Stimulated activated CD4-positive, alpha-beta T cell treated with anti-CD3 and anti-CD28 coated beads, Interleukin-1b, Interleukin-23, amount 100 ng/mL, for 48 hours (primary cell): Measurements from ENCODE around the gene CTSE.

Source experiments
- DNase-seq: peaks from one replicate; pipeline ENCODE4 v3.0.0-alpha.2; 2020

CTSE gene

DNA sequence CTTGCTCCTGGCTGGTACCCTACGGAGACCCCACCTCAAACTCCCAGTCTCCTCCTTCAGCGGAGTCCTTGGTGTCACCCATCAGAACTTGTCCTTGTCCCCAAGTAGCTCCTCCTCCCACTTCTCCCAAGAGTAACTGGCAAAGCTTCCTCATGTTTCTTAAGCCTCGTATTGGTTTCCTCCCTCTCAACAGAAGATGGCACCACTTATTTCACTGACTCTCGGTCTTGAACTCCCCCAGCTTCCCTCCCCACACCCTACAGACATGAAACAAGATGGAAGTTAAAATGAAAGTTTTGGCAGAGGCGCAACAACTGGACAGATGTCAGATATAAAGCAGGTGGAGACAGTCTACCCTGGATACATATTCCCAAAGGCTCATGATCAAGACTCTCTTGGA lies 33.9 kb downstream of the CTSE start:
- DNase-seq: no peak

DNA sequence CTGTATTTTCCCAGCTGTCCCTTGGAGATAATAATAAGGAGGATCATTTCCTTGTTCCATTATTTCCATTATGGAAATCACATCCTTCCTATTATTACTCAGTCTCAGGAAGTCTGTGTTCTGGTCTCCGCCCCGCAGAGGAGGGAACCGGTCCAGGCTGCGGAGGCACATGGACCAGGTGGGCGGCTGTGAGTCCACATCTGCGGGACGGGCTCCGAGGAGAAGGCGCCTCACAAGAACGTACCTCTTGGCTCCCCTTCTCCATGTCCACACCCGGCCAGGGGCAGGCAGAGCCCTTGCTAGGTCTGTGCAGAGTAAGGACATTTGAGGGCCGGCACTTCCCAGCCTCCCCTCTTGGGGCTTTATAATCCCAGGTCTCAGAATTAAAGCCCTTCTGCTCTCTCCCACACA lies 35.1 kb downstream of the CTSE start:
- DNase-seq: no peak

DNA sequence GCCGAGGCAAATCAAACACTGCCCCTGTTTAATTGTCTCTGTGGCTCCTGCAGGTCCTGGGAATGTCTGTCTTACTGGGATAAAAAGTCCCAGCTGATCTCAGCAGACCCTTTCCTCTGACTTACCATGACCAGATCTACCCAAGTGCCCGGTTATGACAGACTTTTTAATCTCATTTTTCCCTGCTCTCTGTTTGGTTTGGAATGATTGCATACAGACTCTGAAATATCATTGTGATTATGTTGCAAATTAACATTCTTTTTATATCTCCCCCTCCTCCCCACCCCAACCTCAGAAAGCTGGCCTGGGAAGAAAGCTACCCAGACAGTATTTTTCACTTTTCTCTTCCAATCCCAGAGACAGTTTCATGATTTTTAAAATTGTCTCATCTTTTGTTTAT lies 36.8 kb downstream of the CTSE start:
- DNase-seq: no peak

DNA sequence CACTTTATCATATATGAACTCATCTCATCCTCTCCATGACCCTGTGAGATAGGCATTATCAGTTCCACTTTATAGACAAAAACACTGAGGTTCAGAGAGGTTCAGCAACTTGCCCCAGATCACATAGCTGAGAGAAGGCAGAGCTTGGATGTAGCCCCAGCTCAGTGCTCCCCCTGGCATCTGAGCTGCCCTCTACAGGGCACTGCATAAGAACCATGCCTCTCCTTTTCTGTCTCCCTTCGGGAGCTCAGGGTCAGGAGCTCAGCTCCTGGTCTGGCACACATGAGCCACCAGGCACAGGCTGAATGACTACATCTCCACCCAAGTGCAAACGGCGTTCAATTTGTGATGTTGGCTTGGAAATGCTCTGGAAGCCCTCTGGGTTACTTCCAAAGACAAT lies 37.4 kb downstream of the CTSE start:
- no peak for DNase-seq

DNA sequence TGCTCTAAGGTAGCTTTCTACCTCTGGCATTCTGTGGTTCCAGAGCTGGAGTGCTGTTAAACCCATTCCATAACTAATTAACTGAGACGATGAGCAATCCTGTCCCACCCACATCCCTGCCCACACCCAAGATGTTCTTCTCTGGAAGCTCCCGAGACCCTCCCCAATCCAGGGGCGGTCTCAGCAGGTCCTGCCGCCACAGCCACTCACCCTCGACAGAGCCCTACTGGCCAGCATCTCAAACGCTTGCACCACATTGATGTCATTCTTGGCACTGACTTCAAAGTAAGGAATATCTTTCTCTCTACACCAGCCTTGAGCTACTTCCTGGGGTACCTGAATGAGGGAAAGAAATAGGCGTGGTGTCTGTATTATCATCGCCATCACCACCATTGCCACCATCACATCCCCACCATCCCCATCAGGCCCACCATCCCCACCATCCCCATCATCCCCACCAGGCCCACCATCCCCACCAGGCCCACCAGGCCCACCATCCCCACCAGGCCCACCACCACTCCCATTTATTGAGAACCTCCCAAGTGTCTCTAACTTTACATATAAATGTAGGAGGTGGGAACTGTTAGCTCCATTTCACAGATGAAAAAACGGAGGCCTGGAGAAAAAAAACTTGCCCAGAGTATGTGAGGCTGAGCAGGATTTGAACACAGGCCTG lies 38.2 kb downstream of the CTSE start:
- no peak for DNase-seq

DNA sequence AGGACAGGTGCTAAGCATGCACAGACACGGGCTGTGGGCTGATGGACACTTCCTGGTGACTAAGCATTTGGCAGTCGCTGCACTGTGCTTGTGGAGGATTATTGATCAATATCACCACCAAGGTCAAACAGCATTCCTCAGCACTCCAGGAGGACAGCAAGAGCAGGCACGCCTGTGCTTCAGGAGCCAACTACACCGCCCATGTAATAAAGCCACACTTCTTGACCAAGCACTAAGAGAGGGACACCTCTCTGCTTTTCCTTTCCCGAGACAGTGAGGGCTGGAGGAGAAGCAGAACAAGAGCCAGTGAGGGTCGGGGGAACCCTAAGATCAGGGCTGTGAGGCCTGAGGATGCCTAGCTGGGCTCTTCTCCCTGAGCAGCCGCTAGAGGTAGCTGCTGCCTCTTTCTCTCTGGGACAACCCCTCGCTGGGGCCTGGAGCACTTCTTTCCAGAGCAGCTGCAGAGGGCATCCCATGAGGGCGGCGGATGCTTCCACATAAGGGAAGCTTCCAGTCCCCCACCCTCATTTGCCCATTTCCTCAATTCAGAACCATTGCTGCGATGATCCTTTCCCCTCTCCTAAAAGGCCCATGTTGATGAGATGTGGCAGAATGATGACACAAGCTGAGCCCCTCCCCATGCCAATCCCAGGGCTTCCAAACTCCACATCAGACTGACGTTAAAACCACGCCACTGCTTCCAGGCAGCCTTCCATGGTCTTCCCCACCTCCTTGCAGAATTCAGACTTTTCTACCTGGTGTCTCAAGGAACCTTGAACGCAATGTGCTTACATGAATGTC lies 39.6 kb downstream of the CTSE start:
- DNase-seq: peak; percentile 36

DNA sequence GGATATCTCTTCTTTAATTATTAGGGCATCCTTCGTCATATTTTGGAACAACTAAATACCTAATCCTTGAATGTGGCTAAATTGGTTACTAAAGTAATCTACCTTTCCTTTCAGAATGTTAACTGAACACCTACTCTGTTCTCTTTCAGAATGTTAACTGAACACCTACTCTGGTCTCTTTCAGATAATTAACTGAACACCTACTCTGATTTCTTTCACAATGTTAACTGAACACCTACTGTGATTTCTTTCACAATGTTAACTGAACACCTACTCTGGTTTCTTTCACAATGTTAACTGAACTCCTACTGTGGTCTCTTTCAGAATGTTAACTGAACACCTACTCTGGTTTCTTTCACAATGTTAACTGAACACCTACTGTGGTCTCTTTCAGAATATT lies 42.4 kb downstream of the CTSE start:
- no peak for DNase-seq

DNA sequence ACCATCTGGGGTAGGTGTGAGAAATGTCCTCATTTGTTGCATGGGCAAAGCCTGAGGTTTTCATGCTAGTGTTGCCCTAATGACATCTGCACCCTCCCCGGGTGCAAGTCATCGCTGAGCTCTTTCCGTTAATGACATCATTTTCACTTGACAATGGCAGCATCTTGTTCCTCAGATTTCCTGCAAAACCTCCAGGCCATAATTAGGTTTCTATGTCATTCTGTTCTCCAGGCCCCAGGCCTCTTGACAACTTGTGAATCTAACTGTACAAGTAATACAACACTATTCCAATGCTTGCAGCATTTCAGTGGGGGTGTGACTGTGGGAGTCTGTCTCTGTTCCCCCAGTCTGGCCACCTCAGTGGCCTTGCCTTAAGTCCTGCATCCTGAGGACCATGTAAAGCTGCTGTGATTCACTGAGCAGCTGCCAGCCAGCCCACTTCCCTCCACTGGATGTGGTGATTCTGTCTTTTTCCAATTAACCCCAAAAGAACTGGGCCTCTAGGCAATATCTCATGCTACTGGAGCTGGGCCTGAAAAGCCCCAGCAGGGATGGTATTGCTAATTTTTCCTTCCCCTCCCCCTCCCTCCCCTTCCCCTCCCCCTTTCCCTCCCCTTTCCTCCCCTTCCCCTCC lies 43.3 kb downstream of the CTSE start:
- no peak for DNase-seq

DNA sequence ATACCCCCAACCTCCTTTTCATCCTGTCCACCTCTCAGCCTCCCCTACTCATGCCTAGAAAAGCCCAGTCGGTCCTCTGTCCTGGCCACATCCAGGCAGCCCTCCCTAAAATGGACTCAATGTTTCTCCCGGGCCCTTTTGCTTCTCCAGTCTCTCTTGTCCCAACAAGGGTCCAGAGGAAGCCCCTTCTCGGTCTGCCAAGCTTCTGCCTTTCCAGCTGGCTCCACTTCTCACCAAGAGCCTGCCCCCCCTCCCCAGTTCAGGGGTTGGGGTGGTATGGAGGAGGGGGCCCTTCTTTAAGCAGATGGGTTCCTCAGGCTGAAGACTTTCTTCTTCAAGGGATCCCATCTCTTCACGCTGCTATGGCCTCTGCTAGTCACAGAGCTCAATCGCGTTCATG lies 44.4 kb downstream of the CTSE start:
- DNase-seq: no peak

DNA sequence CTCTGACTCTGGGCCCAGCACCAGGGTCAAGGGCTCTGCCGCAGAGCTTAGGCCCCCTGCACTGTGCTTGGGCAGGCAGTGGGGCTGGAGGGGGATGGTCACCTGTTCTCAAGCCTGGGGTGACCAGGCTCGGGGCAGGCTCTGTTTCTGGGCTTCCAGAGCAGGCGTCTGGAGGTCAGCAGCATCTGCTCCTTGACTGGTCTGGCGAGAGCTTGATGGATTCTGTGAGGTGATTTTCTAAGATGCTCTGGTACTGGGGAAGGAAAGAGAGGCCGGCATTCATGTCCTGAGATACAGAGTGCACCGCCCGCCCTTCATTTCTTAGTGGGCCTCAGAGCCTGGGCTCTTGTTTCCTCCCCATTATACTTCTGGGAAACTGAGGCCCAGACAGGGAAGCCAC lies 45.0 kb downstream of the CTSE start:
- DNase-seq: no peak

DNA sequence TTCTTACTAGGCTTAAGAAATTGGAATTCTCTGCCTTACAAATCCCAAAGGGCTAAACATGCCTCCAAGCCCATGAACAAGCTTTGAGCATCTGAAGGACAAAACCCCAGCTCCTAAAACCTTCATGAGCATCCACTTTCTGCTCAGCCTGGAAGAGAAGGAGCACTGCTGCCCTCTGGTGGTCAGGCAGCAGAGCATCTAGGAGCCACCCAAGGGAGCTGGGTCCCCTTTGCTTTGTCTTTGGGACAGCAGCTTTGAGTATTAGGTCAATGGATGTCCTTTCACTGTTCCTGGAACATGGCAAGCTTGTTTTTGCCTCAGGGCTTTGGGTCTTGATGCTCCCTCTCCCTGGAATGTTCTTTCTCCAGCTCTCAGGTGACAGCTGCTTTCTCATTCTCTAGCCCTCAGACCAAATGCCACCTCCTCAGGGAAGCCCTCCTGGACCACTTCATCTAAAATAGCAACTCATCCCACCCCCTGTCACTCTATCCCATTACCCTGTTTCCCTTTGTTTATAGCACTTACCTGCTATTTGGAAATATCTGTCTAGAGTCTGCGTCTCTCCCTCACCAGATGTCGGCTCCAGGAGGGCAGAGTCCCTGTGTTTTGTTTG lies 46.2 kb downstream of the CTSE start:
- DNase-seq: peak; percentile 74

DNA sequence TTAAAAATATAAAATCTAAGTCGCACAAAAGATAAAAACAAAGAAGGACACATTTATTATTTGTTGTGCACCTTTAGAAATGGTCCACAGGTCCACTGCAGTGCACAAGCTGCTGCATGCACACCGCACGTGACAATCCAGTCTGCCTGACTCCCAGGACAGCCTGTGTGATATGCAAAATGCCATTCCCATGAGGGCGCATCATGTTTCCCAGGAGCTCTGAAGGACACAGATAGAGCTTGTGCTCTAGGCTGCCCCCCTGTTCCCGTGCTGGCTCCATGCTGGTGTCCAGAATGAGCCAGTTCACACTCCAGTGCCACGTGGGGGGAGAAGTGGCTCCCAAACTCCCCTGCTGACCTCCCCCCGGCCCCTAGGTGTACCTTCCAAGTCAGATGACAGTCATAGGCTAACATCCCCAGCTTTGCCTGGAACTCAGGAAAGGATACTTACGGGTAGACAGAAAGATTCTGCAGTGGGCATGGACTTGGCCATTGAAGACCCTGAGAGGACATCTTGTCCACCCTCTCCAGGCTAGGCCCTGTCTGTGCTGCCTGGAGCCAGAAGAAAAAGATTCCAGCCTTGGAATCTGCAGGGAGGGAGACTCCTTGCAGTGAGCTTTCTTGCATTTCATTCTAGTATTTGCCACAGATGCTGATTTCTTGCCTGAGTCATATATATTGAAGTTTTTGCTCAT lies 46.8 kb downstream of the CTSE start:
- no peak for DNase-seq

DNA sequence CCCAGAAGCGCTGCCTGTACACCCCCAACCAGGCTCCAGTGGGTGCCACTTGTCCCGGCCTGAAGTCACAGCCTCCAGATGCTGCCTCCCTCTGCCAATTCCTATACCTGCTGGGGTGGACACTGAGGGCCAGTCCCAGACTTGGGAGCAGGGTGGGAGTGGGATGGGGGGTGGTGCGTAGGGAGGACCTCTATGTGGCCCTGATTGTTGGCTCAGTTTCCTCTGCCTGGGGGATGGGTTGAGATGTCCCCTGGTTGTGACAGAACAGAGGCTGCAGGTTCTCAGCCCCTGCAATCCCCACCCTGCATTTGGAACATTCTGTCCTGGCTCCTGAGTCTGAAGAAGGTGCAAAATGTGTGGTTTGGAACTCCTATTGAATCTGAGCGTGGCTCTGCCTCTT lies 47.7 kb downstream of the CTSE start:
- no peak for DNase-seq

DNA sequence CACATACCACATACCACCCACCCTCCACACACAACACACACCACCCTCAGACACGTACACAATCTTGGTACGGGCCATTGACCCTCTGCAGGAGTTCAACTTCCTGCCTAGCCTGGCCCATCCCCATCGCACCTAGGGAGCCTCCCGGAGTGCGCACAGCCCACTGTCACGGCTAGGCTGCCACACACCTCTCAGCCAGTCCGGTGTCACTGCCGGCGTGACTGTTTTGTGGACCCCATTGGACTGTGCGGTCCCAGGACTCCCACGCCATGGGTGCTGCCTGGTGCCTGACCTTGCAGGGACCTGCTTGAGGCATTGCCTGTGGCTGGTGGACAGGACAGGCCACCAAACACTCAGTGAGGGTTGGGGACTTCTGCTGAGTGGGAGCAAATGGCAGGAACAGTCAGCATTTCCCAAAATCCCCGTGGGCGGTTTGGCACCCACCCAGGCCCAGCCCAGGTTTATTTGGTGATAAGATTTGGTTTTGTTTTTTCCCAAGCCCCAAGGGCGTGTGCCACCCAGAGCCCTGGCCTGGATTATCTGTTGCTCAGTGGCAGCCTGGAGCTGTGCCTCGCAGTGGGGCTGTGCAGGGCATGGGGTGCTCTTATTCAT lies 48.2 kb downstream of the CTSE start:
- no peak for DNase-seq

DNA sequence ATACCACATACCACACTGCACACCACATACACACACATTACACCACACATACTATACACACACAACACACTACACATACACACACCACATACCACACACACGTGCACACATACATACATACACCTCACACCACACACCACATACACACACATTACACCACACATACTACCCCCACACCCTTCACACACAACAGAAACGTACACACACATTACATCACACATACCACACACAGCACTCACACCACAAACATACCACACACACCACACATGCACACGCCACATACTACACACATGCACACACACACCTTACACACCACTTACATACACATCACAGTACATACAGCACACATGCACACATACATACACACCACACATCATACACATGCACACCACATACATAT lies 49.0 kb downstream of the CTSE start:
- DNase-seq: no peak

DNA sequence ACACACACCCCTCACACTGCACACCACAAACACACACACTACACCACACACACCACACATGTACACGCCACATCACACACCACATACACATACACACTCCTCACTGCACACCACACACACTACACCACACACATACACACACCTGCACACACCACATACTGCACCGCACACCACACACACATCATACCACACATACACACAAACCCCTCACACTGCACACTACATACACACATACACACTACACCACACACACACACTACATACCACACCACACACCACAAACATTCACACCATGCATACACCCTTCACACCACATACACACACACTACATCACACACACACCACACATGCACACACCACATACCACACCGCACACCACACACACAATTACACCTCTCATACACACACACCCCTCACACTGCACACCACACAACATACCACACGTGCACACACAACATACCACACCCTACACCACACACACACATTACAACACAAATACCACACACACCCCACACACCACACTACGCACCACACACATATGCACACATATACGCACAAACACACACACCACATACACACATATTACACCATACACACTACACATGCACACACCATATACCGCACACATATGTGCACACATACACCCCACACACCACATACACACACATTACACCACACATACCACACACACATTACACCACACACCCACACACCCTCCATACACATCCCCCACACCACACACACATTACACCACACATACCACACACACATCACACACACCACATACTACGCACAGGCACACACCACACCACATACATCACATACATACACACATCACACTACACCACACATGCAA lies 50.1 kb downstream of the CTSE start:
- no peak for DNase-seq

DNA sequence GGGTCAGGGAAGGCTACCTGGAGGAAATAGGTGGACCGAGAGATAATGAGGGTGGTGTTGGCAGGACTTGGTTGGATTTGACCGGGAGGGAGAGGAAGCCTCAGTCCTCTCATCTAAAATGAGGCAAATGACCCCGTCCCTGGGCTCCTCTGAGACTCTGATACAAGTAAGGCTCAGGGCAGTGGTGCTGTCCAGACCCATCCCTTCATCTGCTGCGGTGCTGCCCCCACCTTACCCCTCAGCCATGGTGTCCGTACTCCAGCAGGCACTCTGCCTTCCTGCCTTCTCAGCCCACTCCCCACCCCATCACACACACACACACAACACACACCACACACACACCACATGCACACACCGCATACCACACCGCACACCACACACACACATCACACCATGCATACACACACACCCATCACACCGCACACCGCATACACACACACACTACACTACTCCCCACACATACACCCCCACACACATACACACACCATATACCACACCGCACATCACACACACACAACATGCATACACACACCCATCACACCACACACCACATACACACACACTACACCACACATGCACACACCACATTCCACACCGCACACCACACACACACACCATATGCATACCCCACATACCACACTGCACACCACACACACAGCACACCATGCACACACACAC lies 51.1 kb downstream of the CTSE start:
- no peak for DNase-seq

DNA sequence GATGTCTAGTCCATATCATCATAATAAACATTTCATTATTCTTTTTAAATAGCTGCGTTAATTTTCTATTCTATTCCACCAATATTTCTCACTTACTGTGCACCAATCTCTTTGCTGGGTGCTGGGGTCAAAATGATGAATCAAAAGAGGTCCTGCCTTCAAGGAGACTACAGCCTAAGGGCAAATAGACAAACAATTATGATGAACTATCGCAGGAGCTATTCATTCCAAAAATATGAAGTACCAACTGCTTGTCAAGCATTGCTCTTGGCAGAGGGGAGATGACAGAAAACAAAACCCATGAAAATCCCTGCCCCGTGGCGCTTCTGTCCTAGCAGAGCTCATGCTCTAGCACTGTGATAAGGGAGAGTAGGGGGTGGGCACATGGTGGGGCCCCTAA lies 51.6 kb downstream of the CTSE start:
- DNase-seq: no peak

DNA sequence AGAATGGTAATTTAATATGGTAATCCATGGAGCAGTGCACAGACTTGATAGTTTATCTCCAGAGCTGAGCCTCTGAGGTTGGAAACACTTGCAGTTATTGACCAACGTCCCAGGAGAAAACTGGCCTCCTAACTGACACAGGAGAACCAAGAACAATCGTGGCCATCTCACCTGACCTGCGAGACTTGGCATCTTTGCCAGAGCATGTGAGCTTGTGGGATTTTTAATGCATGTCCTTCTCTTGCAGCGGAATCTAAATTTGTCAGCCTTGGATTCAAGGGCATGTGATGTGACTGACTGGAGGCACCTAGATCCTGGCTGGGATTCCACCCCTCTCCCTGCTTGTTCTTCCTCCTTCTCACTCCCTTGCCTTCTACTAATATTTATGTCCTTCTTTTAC lies 52.6 kb downstream of the CTSE start:
- no peak for DNase-seq

DNA sequence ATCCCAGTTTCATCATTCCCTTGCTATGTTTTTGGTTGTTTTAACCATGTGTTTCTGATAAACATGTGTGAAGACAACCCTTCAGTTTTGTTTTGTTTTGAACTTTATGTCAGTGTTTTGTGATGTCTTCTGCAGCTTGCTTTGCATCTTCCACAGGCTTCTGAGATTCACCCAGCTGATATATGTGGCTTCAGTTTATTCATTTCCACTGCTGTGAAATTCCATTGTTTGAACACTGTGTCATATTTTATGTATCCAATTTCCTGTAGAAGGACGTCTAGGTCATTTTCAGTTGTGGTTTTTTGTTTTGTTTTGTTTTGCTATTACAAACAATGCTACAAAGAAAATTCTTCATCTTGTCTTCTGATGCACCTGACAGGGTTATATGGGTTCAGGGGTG lies 53.2 kb downstream of the CTSE start:
- no peak for DNase-seq

DNA sequence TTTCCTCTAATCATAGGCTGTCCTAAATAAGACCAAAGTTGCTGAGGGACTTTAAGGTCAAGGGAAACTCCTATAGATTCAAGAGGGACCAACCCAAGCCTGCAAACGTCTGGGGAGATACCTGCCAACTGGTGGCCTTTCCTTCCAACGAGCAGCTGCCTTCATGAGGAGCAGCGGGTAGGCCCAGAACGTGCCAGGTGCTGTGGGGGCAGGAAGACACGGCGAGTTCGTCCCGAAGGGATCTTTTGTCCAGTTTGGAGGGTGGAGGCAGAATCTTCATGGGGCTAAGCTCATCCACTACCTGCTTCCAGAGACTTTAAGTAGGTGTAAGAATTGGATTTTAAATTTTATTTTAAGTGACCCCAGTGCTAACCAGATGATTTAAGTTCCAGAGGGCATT lies 54.5 kb downstream of the CTSE start:
- no peak for DNase-seq
